Frontal cortex (tissue), 4 donors: ENCODE data around the gene OR2A42. TPM values are rescaled to one million over a fixed set of nuclear protein-coding genes. Genes with fewer than 3 reads are reported as not detected.
"Not testable (repeated sequence)": the region's sequence is repeated elsewhere in the genome, so short reads cannot be mapped to it uniquely, and the experiment has no call there.

Source experiments
- DNase-seq, 2 donors: peaks; one replicate each; pipeline ENCODE4 v3.0.0; 2012; ENCODE audit warnings: low spot score in 2 of 2
- FAIRE-seq: peaks from 2 replicates; lab custom pipeline; 2012; peaks lifted over from hg19 to GRCh38; lab: Jason Lieb, UNC
- total RNA-seq: library from RNA; depleted of rRNA; stranded (reverse); fragments of >200 nt; gene quantifications from one replicate; pipeline ENCODE4 v1.2.3, GENCODE V29; 2014
- donor health status: control.
- donor health status: control.
- donor health status: control.

Gene OR2A42, protein sequence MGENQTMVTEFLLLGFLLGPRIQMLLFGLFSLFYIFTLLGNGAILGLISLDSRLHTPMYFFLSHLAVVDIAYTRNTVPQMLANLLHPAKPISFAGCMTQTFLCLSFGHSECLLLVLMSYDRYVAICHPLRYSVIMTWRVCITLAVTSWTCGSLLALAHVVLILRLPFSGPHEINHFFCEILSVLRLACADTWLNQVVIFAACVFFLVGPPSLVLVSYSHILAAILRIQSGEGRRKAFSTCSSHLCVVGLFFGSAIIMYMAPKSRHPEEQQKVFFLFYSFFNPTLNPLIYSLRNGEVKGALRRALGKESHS
- under 0.01 TPM for total RNA-seq

DNA sequence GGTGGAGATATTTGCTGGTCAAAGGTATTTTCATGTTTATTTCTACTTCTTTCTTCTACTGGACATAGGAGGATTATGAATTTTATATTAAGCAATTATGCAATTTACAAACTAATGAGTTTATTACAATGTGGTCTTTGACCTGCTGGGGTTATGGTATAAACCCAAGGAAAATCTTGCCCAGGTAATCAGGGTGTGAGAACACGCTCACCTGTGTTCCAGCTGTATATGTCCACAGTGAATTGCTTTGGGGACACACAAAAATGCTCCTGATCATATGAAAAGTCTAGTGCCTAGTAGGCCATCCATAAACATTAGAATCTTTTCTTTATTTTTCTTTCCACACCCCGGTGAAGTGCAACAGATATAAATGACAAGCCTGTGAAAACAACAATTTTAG lies at the start of gene OR2A42:
TSS of gene OR2A42 (minus strand) at position 241 of the 400 bp plus-strand sequence. CDS start 6,762 bp downstream, outside the sequence.
- not testable (repeated sequence) for FAIRE-seq, DNase-seq

DNA sequence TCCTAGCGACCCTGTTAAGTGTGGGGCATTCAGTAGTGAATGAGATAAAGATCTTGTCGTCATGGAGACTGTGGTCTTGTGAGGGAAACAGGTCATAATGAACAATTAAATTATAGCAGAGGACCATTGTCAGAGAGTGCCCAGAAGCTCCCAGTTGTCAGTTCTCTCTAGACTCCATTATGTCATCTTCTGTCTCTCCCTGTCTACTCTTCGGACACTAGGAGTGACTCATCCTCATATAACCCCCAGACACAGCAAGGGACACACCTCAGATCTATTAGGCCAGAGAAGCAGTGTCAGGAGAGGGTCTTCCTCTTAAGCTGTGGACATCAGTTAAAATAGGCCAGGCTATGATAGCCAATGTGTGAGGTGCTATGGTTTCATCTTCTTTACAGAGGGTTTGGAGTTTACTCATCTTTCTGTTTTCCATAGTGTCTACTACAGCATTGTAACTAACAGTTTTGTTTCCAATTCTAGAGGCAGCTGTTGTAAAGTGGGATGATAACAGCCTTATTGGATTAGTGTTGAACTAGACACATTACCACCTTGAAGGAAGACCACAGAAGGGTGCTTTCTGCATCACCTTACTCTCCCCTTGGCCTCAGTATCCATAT lies 47.9 kb upstream of the OR2A42 start:
- not testable (repeated sequence) for FAIRE-seq, DNase-seq

DNA sequence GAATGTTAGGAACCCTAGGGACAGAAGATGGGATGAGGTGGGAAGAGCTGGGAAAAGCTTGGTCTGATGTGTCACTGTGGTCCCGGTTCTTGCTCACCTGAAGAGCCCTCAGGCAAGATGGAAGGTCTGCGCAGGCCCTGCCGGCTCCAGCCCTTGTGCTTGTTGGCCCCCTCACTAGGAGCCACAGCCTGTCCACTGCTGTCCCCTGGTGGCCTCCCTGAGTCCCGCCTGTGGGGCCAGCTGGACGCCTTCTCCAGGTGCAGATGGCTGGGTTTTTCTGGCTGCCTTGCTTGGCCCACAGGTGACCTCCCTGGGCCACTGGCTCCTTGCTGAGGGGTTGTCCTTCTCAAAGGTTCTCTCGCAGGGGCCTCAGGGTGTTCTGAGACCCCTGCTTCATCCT lies 44.3 kb upstream of the OR2A42 start:
- not testable (repeated sequence) for FAIRE-seq, DNase-seq

DNA sequence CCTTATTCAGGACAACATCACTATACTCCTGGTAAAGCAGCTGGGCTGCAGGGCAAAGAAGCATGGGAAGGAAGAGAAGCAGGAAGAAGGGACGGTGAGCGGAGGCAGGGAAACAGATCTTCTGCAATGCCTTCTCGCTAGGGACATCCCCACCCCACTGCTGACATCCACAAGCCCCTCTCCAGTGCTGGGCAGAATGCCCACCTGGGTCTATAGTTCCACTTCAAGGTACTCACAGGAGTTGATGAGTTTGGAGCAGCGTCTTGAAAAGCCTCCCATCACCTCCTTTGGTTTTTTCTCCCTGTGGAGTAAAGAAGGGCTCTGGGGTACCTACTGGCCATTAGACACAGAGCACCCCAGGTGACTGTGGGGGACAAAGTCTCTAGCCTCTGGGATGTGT lies 43.1 kb upstream of the OR2A42 start:
- FAIRE-seq, DNase-seq: not testable (repeated sequence)

DNA sequence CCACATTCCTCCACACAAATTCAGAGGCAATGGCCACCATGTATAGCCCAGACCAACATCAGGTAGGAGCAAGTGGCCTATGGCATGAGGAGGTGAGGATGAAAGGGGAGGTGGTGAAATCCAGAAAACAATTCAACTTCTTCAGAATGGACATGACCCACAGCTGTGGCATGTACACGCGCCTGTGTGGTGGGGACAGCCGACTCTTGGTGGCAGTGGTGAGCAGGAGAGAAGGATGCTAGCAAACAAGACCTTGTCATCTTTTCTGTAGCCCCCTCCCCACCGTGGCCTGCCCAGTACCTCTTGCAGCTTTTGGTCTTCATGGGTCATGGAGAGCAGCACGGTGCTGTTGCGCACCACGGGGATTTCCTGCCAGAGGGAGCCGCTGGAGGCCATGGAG lies 42.6 kb upstream of the OR2A42 start:
- DNase-seq, FAIRE-seq: not testable (repeated sequence)

DNA sequence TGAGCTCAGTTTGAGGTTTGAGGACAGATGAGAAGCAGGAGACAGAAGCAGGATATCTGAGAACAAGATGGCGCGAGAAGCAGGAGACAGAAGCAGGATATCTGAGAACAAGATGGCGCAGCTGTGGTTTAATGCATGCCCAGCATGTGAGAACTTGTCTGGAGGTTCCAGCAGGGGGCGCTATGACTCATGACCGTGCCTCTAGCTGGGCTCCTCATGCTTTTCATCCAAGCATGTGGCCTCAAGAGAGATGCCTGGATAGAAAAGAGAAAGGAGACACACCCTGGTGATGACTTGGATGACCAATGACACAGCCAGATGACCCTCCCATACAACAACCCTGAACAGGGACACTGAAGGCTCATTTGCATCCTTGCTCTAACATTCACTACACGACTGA lies 40.6 kb upstream of the OR2A42 start:
- FAIRE-seq, DNase-seq: not testable (repeated sequence)

DNA sequence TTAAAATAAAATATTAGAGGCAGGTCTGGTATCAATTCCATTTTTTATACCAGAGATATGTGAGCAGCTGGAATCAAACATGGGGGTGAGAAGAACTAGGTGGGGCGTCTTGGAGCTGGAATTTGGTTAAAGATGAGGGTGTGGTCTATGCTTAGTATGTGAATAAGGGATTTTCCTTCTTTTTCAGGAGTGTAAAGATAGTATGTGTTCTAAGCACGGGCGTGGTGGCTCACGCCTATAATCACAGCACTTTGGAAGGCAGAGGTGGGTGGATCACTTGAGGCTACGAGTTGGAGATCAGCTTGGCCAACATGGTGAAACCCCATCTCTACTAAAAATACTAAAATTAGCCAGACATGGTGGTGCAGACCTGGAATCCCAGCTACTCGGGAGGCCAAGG lies 35.9 kb upstream of the OR2A42 start:
- not testable (repeated sequence) for FAIRE-seq, DNase-seq

DNA sequence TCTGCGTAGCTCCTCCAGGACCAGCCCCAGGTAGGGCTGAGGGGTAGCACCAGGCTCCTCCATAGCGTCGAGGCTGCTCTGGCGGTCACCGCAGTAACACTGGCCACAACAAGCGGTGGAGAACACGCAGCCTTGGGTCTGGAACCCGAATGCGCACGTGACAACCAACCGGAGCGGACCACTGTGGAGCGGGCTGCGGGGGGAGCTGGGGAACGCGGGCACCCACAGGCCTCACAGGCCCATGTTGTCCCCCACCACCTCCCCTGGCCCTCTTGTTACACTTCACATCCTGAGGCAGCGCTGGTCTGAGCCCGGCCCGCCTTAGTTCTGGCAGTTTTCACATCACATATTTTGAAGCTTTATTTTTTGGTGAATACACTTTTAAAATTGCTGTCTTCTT lies 29.8 kb upstream of the OR2A42 start, which contains the start of gene CTAGE8:
TSS of gene CTAGE8 (minus strand) at position 101 of the 400 bp plus-strand sequence. CDS start at position 63, 38 bp downstream.
- not testable (repeated sequence) for FAIRE-seq, DNase-seq

DNA sequence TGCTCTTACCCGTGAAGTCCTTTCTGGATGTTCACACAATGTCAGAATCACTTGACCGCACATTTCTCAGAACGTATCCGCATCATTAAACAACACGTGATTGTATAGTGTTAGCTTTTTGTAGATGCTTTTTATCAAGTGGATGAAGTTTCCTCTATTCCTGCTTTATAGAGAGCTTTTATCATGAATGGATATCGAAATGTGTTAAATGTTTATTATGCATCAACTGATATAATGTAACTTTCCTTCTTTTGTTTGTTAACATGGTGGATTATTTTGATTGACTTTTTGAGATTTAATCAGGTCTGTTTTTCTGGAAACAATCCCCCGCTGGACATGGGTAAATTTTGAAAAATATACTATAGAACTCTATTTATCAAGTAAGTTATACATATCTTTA lies 25.3 kb upstream of the OR2A42 start, which contains the start of gene OR2A7:
TSS of gene OR2A7 (minus strand) at position 101 of the 400 bp plus-strand sequence. CDS start 5,164 bp downstream, outside the sequence.
- not testable (repeated sequence) for DNase-seq, FAIRE-seq

DNA sequence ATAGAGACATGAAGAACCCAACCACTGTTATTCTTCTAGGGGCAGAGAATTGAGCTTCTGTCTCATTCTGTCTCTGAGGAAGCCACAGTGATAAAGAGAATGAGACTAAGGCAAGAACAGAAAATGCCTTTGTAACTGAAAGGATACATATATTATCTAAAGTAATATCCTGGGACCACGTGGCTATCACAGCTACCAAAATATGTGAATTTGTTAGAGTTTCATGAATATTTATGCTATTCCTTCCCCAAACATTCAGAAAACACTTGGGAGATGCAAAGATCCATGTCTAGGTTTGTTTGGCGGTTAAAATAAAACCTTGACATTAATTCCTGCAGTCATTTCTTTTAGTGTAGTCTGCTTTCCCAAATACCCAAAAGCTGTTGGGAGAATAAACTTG lies 22.7 kb upstream of the OR2A42 start:
- not testable (repeated sequence) for DNase-seq, FAIRE-seq

DNA sequence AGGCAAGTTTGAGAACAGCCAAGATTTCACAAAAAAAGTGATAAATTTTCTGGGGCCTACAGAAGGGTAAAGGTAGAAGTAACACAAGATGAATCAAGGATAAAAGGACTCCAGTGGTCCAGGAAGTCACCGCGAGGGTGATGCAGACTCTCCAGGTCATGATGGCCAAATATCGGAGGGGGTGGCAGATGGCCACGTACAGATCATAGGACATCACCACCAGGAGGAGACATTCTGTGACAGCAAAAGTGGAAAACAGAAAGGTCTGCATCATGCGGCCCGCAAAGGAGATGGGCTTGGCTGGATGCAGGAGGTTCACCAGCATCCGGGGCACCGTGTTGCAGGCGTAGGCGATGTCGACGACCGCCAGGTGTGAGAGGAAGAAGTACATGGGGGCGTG lies 19.7 kb upstream of the OR2A42 start:
- not testable (repeated sequence) for DNase-seq, FAIRE-seq

DNA sequence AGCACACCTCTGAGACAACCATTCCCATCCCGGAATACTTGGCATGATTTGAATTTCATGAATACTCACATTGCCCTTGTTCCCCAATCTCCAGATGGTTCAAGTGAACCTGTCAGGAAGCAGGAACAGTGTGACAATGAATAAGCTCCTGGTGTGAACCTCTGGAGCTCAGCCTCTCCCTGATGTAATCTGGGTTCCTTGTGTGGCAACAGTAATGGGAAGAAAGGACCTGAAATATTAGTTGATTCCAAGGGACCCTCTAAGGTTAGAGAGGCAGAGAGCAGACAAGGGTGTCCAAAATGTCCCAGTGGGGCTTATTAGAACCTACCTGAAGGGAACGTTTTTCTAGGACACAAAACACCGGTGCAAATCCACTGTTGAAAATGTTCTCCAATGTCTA lies 16.7 kb upstream of the OR2A42 start:
- no peak for DNase-seq
- no peak for FAIRE-seq

DNA sequence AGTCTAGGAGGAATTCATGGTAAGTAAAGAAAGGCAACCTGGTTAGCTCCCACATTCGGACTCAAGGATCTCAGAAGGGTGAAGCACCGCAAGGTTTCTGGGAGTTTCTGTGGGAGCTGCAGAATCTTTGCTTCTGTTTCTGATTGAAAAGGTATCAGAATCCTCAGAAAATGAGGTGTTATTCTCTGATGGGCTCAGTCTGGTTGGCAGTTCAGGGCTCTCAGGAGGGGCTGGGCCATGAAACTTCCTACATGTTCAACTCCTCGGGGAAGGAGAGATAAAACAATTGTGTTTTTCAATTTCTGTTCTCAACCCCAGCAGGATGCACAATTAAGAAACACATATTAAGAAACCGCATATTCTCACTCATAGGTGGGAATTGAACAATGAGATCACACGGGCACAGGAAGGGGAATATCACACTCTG lies 16.1 kb upstream of the OR2A42 start:
- FAIRE-seq: no peak
- DNase-seq: no peak

DNA sequence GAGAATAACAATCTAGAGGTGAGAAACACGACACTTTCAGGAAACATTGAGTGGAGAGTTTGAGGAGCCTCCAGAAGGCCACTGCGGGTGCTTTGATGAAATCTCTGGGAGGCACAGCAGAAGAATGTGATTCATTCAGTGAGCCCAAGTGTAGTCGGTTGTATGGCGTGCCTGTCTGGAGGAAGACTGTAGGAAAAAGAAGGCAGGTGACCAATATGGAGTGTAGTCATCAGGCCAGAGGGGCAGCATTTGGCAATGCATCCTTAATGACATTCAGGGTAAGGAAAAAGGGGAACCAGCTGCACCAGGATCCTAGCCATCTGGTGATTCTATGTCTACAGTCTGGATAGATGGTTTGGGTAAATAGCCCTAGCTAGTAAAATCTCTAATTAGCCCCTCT lies 12.9 kb upstream of the OR2A42 start:
- not testable (repeated sequence) for DNase-seq, FAIRE-seq

DNA sequence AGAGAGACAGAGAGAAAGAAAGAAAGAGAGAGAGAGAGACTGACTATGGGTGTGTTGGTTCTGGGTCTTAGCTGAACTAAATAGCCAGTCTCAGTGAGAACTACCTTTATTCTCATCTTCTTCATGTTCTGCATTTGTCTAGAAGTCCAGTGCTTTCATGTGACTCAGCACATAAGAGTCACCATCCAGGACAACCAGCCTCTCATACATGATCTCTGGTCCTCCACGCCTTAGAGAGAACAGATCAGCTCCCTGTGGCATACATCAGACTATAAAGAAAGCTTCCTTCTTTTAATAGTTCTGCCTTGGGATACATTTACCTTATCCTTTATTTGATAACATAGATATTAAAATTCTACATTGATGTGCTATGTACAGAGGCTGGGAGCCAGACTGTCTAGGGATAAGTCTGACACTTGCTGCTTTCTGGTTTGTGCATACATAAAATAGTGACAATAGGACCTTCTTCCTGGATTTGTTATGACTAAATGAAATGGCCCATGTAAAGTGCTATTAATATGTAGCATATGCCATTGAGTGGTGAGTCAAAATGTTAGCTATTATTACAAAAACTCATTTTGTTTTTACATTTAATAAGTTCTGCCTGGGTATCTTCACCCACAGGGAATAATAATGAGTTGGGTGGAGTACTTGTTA lies 8.4 kb upstream of the OR2A42 start:
- DNase-seq, FAIRE-seq: not testable (repeated sequence)

DNA sequence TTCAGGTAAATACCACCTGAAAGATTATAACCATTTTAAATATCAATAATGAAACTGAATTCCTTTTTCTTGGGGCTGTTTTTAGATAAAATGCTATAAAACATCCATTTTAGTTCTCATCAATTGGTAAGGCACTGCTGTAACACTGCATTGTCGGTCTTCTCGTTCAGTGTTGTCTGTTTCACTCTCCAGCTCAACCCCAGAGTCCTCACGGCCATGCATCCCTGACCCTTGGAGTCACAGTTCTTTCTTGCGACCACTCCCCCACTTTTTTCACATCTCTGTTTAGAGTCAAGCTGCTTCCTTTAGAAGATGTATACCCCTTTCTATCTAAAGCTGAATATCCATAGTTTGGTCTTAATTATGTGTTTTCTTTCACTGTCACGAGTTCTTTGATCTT lies 7.6 kb upstream of the OR2A42 start:
- not testable (repeated sequence) for FAIRE-seq

DNA sequence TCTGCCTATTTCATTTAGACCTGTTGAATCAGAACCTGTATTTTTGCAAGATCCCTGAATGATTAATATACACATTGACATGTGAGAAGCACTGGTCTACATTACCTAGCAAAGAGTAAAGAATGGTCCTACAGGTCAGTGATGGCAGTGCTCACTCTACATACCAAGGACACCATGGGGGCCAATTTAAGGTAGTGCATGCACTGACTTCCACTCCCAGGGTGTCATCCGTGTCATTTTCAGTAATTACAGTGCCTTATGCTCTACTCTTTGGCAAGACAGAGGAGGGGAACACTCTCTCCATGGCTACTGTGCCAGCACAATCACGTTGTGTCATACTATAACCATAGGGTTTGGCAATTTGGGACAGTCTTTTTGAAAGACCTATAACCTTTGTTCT lies 6.0 kb upstream of the OR2A42 start:
- not testable (repeated sequence) for DNase-seq, FAIRE-seq

More for the DNA sequence above, 7.6 kb upstream of the OR2A42 start:
- DNase-seq: not testable (repeated sequence)

DNA sequence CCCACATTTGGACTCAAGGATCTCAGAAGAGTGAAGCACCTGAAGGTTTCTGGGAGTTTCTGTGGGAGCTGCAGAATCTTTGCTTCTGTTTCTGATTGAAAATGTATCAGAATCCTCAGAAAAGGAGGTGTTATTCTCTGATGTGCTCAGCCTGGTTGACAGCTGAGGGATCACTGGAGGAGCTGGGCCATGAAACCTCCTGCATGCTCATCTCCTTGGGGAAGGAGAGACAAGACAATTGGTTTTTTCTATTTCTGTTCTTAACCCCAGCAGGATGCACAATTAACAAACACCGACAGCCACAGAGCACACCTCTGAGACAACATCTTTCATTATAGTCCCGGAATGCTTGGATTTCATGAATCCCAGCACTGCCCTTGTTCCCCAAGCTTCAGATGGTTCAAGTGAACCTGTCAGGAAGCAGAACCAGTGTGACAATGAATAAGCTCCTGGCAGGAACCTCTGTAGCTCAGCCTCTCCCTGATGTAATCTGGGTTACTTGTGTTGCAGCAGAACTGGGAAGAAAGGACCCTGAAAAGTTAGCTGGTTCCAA lies 799 bp downstream of the OR2A42 start:
- not testable (repeated sequence) for FAIRE-seq, DNase-seq

DNA sequence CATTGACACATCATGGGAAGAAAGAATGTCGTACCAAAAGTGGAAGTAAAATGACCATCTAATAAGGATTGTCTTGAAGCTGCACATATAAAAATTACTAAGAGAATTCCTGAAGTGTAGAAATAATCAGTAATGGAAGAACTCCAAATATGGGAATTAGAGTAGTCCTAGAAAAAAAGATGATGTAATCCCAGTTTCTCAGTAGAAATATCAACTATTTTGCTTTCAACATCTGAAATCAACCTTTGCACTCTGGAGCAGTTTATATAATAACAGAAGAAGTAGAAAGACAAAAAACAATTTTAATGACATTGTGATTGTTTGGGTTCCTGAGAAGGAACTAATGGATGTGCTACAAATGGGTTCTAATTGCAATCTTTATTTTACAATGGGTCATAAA lies 6.4 kb downstream of the OR2A42 start:
- DNase-seq, FAIRE-seq: not testable (repeated sequence)

DNA sequence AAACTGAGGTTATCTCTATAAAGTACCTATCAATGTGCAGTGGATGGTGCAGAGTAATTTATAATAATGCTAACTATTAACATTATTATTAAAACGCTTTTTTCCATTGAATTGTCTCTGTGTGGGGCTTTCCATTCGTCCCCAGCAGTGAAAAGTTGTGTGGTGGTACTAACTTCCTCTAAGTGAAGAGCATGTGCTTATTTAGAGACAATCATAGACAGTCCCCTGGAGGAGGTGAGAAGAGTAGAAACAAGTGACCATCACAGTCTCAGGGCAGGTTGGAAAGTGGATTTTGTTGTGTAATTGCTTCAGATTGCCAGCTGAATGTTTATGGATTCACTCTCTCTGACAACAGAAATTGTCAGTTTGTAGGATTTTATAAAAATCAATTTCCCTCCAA lies 8.4 kb downstream of the OR2A42 start:
- DNase-seq, FAIRE-seq: not testable (repeated sequence)
